ENCODE results near the gene FARS2.
"Not testable (repeated sequence)": the region's sequence is repeated elsewhere in the genome, so short reads cannot be mapped to it uniquely, and the experiment has no call there.

FARS2 gene

GRCh38 chr6:5667737-5668136 is 406.4 kb downstream of the FARS2 start:
- no peak for DNase-seq (ENCODE audit: low read depth)

- no peak for DNase-seq (ENCODE audit: low read depth)
These were observed 409.1 kb downstream of the FARS2 start for GRCh38 chr6:5670381-5670780.

- DNase-seq (ENCODE audit: low read depth): no peak
These were observed 409.7 kb downstream of the FARS2 start for GRCh38 chr6:5670811-5671561.

- no peak for DNase-seq (ENCODE audit: low read depth)
These were observed 410.6 kb downstream of the FARS2 start for GRCh38 chr6:5671601-5672559.

- DNase-seq (ENCODE audit: low read depth): no peak
These were observed 411.3 kb downstream of the FARS2 start for GRCh38 chr6:5672581-5673011.

- no peak for DNase-seq (ENCODE audit: low read depth)
These were observed 411.9 kb downstream of the FARS2 start for GRCh38 chr6:5673019-5673790.

- no peak for DNase-seq (ENCODE audit: low read depth)
These were observed 412.8 kb downstream of the FARS2 start for GRCh38 chr6:5674141-5674540.

- DNase-seq (ENCODE audit: low read depth): no peak
These were observed 413.4 kb downstream of the FARS2 start for GRCh38 chr6:5674721-5675120.

GRCh38 chr6:5676701-5677100 is 415.4 kb downstream of the FARS2 start:
- DNase-seq (ENCODE audit: low read depth): no peak

- no peak for DNase-seq (ENCODE audit: low read depth)
These were observed 416.1 kb downstream of the FARS2 start for GRCh38 chr6:5677219-5678000.

- DNase-seq (ENCODE audit: low read depth): no peak
These were observed 418.0 kb downstream of the FARS2 start for GRCh38 chr6:5679270-5679669.

GRCh38 chr6:5679691-5680090 is 418.4 kb downstream of the FARS2 start:
- no peak for DNase-seq (ENCODE audit: low read depth)

GRCh38 chr6:5680095-5680494 is 418.8 kb downstream of the FARS2 start:
- no peak for DNase-seq (ENCODE audit: low read depth)

- no peak for DNase-seq (ENCODE audit: low read depth)
These were observed 420.2 kb downstream of the FARS2 start for GRCh38 chr6:5681480-5681879.

- DNase-seq (ENCODE audit: low read depth): no peak
These were observed 421.2 kb downstream of the FARS2 start for GRCh38 chr6:5682530-5682929.

GRCh38 chr6:5683747-5684146 is 422.4 kb downstream of the FARS2 start:
- DNase-seq (ENCODE audit: low read depth): not testable (repeated sequence)

- no peak for DNase-seq (ENCODE audit: low read depth)
These were observed 423.2 kb downstream of the FARS2 start for GRCh38 chr6:5684320-5685053.

- DNase-seq (ENCODE audit: low read depth): no peak
These were observed 432.2 kb downstream of the FARS2 start for GRCh38 chr6:5693225-5694145.
